ENCODE data around the gene INSYN1. TPM values are rescaled to one million over a fixed set of nuclear protein-coding genes. Genes with fewer than 3 reads are reported as not detected.

Gene INSYN1
- not detected for total RNA-seq
- polyA plus RNA-seq: not detected

- ATAC-seq (ENCODE audit: low read depth in 2 of 2): no peak
- peaks cover 16% of the 10 kb centered on the region for H3K27me3 ChIP-seq (ENCODE audit: control insufficient read depth, insufficient read depth, low read length)
- H3K4me1 ChIP-seq (ENCODE audit: control insufficient read depth, insufficient read depth, low read length, poor library complexity, severe bottlenecking): no peaks in the 10 kb centered on the region
- Mint-ChIP-seq H3K4me3 (no peak within 1 kb of the TSS), H3K9me3 (no peaks in the 10 kb centered on the region), H3K27ac (no peak within 1 kb of the TSS), H3K27me3 (peaks cover 48% of the 10 kb centered on the region), H3K36me3 (peaks cover 4% of the 10 kb centered on the region), H3K4me1 (peaks cover 0 to 5% (median 0%) of the 10 kb centered on the region in 4 donors)
- H3K36me3 ChIP-seq (ENCODE audit: control insufficient read depth, insufficient read depth, low read length): no peaks in the 10 kb centered on the region
- DNase-seq: no peak
- no peak within 1 kb of the TSS for H3K27ac ChIP-seq (ENCODE audit: insufficient read depth, low read length, poor library complexity, severe bottlenecking)
- H3K9me3 ChIP-seq (ENCODE audit: control insufficient read depth in 2 of 2, low read length in 2 of 2): no peaks in the 10 kb centered on the region
- no peak within 1 kb of the TSS for H3K4me3 ChIP-seq (ENCODE audit: low read depth, low read length)
These were observed at the start of gene INSYN1 for GRCh38 chr15:73753250-73754130. INSYN1 (minus strand) TSS chr15:73753351; CDS start chr15:73751130, 2,221 bp downstream.

GRCh38 chr15:73802431-73803041 lies 49.4 kb upstream of the INSYN1 start:
- Histone ChIP-seq H3K4me1 (ENCODE audit: control insufficient read depth, insufficient read depth, low read length, poor library complexity, severe bottlenecking) (no peaks in the 10 kb centered on the region), H3K9me3 (ENCODE audit: control insufficient read depth in 2 of 2, low read length in 2 of 2) (no peaks in the 10 kb centered on the region), H3K27me3 (ENCODE audit: control insufficient read depth, insufficient read depth, low read length) (no peaks in the 10 kb centered on the region), H3K4me3 (ENCODE audit: low read depth, low read length) (no peak overlapping the region), H3K27ac (ENCODE audit: insufficient read depth, low read length, poor library complexity, severe bottlenecking) (no peak overlapping the region), H3K36me3 (ENCODE audit: control insufficient read depth, insufficient read depth, low read length) (no peaks in the 10 kb centered on the region)
- ATAC-seq (ENCODE audit: low read depth in 2 of 2) (no peak), DNase-seq (no peak)
- Mint-ChIP-seq H3K27ac (no peak overlapping the region), H3K4me1 (no peaks in the 10 kb centered on the region), H3K4me3 (no peak overlapping the region), H3K36me3 (no peaks in the 10 kb centered on the region), H3K27me3 (peaks cover 4% of the 10 kb centered on the region), H3K9me3 (peaks cover 0 to 3% (median 0%) of the 10 kb centered on the region in 7 donors)

GRCh38 chr15:73800662-73801345 lies 47.7 kb upstream of the INSYN1 start:
- Mint-ChIP-seq H3K27me3 (peaks cover 4% of the 10 kb centered on the region), H3K4me1 (no peaks in the 10 kb centered on the region), H3K4me3 (no peak overlapping the region), H3K36me3 (no peaks in the 10 kb centered on the region), H3K9me3 (peaks cover 0 to 3% (median 0%) of the 10 kb centered on the region in 7 donors), H3K27ac (no peak overlapping the region)
- Histone ChIP-seq H3K9me3 (ENCODE audit: control insufficient read depth in 2 of 2, low read length in 2 of 2) (no peaks in the 10 kb centered on the region), H3K27ac (ENCODE audit: insufficient read depth, low read length, poor library complexity, severe bottlenecking) (no peak overlapping the region), H3K4me3 (ENCODE audit: low read depth, low read length) (no peak overlapping the region), H3K4me1 (ENCODE audit: control insufficient read depth, insufficient read depth, low read length, poor library complexity, severe bottlenecking) (no peaks in the 10 kb centered on the region), H3K36me3 (ENCODE audit: control insufficient read depth, insufficient read depth, low read length) (no peaks in the 10 kb centered on the region), H3K27me3 (ENCODE audit: control insufficient read depth, insufficient read depth, low read length) (no peaks in the 10 kb centered on the region)
- DNase-seq (no peak), ATAC-seq (ENCODE audit: low read depth in 2 of 2) (no peak)

GRCh38 chr15:73799466-73799865 lies 46.3 kb upstream of the INSYN1 start:
- Histone ChIP-seq H3K27me3 (ENCODE audit: control insufficient read depth, insufficient read depth, low read length) (no peaks in the 10 kb centered on the region), H3K9me3 (ENCODE audit: control insufficient read depth in 2 of 2, low read length in 2 of 2) (no peaks in the 10 kb centered on the region), H3K4me1 (ENCODE audit: control insufficient read depth, insufficient read depth, low read length, poor library complexity, severe bottlenecking) (no peaks in the 10 kb centered on the region), H3K27ac (ENCODE audit: insufficient read depth, low read length, poor library complexity, severe bottlenecking) (no peak overlapping the region), H3K36me3 (ENCODE audit: control insufficient read depth, insufficient read depth, low read length) (no peaks in the 10 kb centered on the region), H3K4me3 (ENCODE audit: low read depth, low read length) (no peak overlapping the region)
- H3K4me1 Mint-ChIP-seq: no peaks in the 10 kb centered on the region
- H3K27ac Mint-ChIP-seq: no peak overlapping the region
- no peak for DNase-seq
- peaks cover 4% of the 10 kb centered on the region for H3K27me3 Mint-ChIP-seq
- peaks cover 0 to 3% (median 0%) of the 10 kb centered on the region in 7 donors for H3K9me3 Mint-ChIP-seq
- no peaks in the 10 kb centered on the region for H3K36me3 Mint-ChIP-seq
- ATAC-seq (ENCODE audit: low read depth in 2 of 2): no peak
- no peak overlapping the region for H3K4me3 Mint-ChIP-seq

- DNase-seq (no peak), ATAC-seq (ENCODE audit: low read depth in 2 of 2) (no peak)
- Histone ChIP-seq H3K4me1 (ENCODE audit: control insufficient read depth, insufficient read depth, low read length, poor library complexity, severe bottlenecking) (no peaks in the 10 kb centered on the region), H3K9me3 (ENCODE audit: control insufficient read depth in 2 of 2, low read length in 2 of 2) (no peaks in the 10 kb centered on the region), H3K27ac (ENCODE audit: insufficient read depth, low read length, poor library complexity, severe bottlenecking) (no peak overlapping the region), H3K36me3 (ENCODE audit: control insufficient read depth, insufficient read depth, low read length) (no peaks in the 10 kb centered on the region), H3K27me3 (ENCODE audit: control insufficient read depth, insufficient read depth, low read length) (no peaks in the 10 kb centered on the region), H3K4me3 (ENCODE audit: low read depth, low read length) (no peak overlapping the region)
- H3K27me3 Mint-ChIP-seq: peaks cover 4% of the 10 kb centered on the region
- H3K4me1 Mint-ChIP-seq: no peaks in the 10 kb centered on the region
- peaks cover 0 to 3% (median 0%) of the 10 kb centered on the region in 7 donors for H3K9me3 Mint-ChIP-seq
- no peak overlapping the region for H3K4me3 Mint-ChIP-seq
- no peak overlapping the region for H3K27ac Mint-ChIP-seq
- no peaks in the 10 kb centered on the region for H3K36me3 Mint-ChIP-seq
These were observed 44.4 kb upstream of the INSYN1 start for GRCh38 chr15:73797366-73798158.

- Mint-ChIP-seq H3K27me3 (peaks cover 4% of the 10 kb centered on the region), H3K4me1 (no peaks in the 10 kb centered on the region), H3K36me3 (no peaks in the 10 kb centered on the region), H3K27ac (no peak overlapping the region), H3K4me3 (no peak overlapping the region), H3K9me3 (peaks cover 0 to 3% (median 0%) of the 10 kb centered on the region in 7 donors)
- DNase-seq: no peak
- ATAC-seq (ENCODE audit: low read depth in 2 of 2): no peak
- no peak overlapping the region for H3K27ac ChIP-seq (ENCODE audit: insufficient read depth, low read length, poor library complexity, severe bottlenecking)
- H3K9me3 ChIP-seq (ENCODE audit: control insufficient read depth in 2 of 2, low read length in 2 of 2): no peaks in the 10 kb centered on the region
- no peak overlapping the region for H3K4me3 ChIP-seq (ENCODE audit: low read depth, low read length)
- no peaks in the 10 kb centered on the region for H3K36me3 ChIP-seq (ENCODE audit: control insufficient read depth, insufficient read depth, low read length)
- no peaks in the 10 kb centered on the region for H3K4me1 ChIP-seq (ENCODE audit: control insufficient read depth, insufficient read depth, low read length, poor library complexity, severe bottlenecking)
- no peaks in the 10 kb centered on the region for H3K27me3 ChIP-seq (ENCODE audit: control insufficient read depth, insufficient read depth, low read length)
These were observed 43.2 kb upstream of the INSYN1 start for GRCh38 chr15:73796331-73796831.

- H3K9me3 Mint-ChIP-seq: no peaks in the 10 kb centered on the region
- H3K9me3 ChIP-seq (ENCODE audit: control insufficient read depth in 2 of 2, low read length in 2 of 2): no peaks in the 10 kb centered on the region
- no peaks in the 10 kb centered on the region for H3K4me1 Mint-ChIP-seq
- H3K27me3 ChIP-seq (ENCODE audit: control insufficient read depth, insufficient read depth, low read length): no peaks in the 10 kb centered on the region
- no peaks in the 10 kb centered on the region for H3K36me3 ChIP-seq (ENCODE audit: control insufficient read depth, insufficient read depth, low read length)
- no peaks in the 10 kb centered on the region for H3K36me3 Mint-ChIP-seq
- H3K27me3 Mint-ChIP-seq: peaks cover 4% of the 10 kb centered on the region
- H3K4me1 ChIP-seq (ENCODE audit: control insufficient read depth, insufficient read depth, low read length, poor library complexity, severe bottlenecking): no peaks in the 10 kb centered on the region
- ATAC-seq (ENCODE audit: low read depth in 2 of 2): no peak
- H3K4me3 Mint-ChIP-seq: no peak overlapping the region
- no peak overlapping the region for H3K27ac Mint-ChIP-seq
- DNase-seq: no peak
- no peak overlapping the region for H3K4me3 ChIP-seq (ENCODE audit: low read depth, low read length)
- no peak overlapping the region for H3K27ac ChIP-seq (ENCODE audit: insufficient read depth, low read length, poor library complexity, severe bottlenecking)
These were observed 41.4 kb upstream of the INSYN1 start for GRCh38 chr15:73794443-73795133.

Data from CD4-positive, CD25-positive, alpha-beta regulatory T cell (primary cell).